ENCODE measurements around the gene SWT1. TPM values are rescaled to one million over a fixed set of nuclear protein-coding genes. Genes with fewer than 3 reads are reported as not detected.

SWT1 gene
- total and polyA plus RNA-seq, 4 donors = 1.1 to 19.4 (median 3.3) TPM

DNA sequence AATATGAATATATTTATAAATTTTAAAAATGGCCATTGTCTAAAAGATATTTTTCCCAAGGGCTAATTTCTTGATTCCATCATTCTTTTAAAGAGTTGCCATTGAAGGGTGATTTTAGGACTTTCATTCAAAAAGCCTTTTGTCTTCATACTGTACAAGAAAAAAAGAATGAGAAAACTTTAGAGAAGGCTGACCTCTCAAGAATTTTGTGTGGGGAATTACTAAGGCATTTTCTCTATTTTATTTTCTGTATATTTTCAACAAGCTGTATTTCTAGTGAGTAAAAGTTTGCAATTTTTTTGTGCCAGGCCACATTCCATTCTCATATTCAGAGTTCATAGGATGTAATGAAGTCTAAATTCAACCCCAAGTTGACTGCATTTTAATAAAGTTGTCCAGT is 110.7 kb downstream of the SWT1 start:
- DNase-seq (no peak), ATAC-seq (ENCODE audit: insufficient read depth, low FRiP score) (no peak)
- Histone ChIP-seq H3K9ac (ENCODE audit: insufficient read depth in 1 of 2, low read length in 2 of 2) (no peak overlapping the region), H3K9me3 (ENCODE audit: control insufficient read depth in 4 of 4, insufficient read depth in 3 of 4, low read length in 3 of 4) (no peaks in the 10 kb centered on the region), H3K4me3 (no peak overlapping the region), H3K36me3 (ENCODE audit: control insufficient read depth in 4 of 4, insufficient read depth in 4 of 4, low read length in 4 of 4) (no peaks in the 10 kb centered on the region), H3K27me3 (ENCODE audit: control insufficient read depth in 3 of 3, insufficient read depth in 3 of 3, low read length in 2 of 3) (no peaks in the 10 kb centered on the region), H3K4me1 (ENCODE audit: control insufficient read depth in 5 of 5, insufficient read depth in 5 of 5, low read length in 5 of 5) (no peaks in the 10 kb centered on the region), H3K27ac (ENCODE audit: low read depth in 1 of 2, low read length in 1 of 2) (no peak overlapping the region)
- TF ChIP-seq CTCF (IDR thresholded peaks at IDR 0.05; ENCODE audit: control extremely low read depth, extremely low read depth) = no peak

- Histone ChIP-seq H3K9ac (ENCODE audit: insufficient read depth in 1 of 2, low read length in 2 of 2) (no peak overlapping the region), H3K27ac (ENCODE audit: low read depth in 1 of 2, low read length in 1 of 2) (no peak overlapping the region), H3K4me1 (ENCODE audit: control insufficient read depth in 5 of 5, insufficient read depth in 5 of 5, low read length in 5 of 5) (no peaks in the 10 kb centered on the region), H3K36me3 (ENCODE audit: control insufficient read depth in 4 of 4, insufficient read depth in 4 of 4, low read length in 4 of 4) (no peaks in the 10 kb centered on the region), H3K27me3 (ENCODE audit: control insufficient read depth in 3 of 3, insufficient read depth in 3 of 3, low read length in 2 of 3) (no peaks in the 10 kb centered on the region), H3K9me3 (ENCODE audit: control insufficient read depth in 4 of 4, insufficient read depth in 3 of 4, low read length in 3 of 4) (no peaks in the 10 kb centered on the region), H3K4me3 (no peak overlapping the region)
- no peak for TF ChIP-seq CTCF (IDR thresholded peaks at IDR 0.05; ENCODE audit: control extremely low read depth, extremely low read depth)
- ATAC-seq (ENCODE audit: insufficient read depth, low FRiP score) = no peak
- no peak for DNase-seq
- WGBS, 2 donors = 85 to 93% methylated on average over 2 of the region's 2 CpGs
Measured at GRCh38 chr1:185268352-185268751, 111.4 kb downstream of the SWT1 start.

DNA sequence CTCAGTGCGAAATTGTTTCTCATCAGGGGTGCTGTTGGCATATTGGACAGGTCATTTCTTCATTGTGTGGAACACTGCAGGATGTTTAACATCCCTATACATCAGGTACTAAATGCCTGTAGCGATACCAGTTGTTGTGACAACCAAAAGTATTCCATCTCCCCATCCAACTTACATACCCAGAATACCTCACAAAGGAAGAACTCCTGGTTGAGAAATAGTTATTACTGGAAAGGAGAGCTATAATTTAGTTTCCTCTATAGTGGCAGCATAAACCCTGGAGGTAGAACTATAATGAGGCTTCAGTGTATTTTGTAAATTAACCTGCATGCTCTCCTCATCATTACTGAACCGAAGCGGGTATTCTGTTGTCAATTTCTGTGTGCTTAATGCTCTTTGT is 115.0 kb downstream of the SWT1 start:
- no peaks in the 10 kb centered on the region for H3K4me1 ChIP-seq (ENCODE audit: control insufficient read depth in 5 of 5, insufficient read depth in 5 of 5, low read length in 5 of 5)
- H3K27me3 ChIP-seq (ENCODE audit: control insufficient read depth in 3 of 3, insufficient read depth in 3 of 3, low read length in 2 of 3) = no peaks in the 10 kb centered on the region
- H3K36me3 ChIP-seq (ENCODE audit: control insufficient read depth in 4 of 4, insufficient read depth in 4 of 4, low read length in 4 of 4) = no peaks in the 10 kb centered on the region
- TF ChIP-seq CTCF (IDR thresholded peaks at IDR 0.05; ENCODE audit: control extremely low read depth, extremely low read depth) = no peak
- ATAC-seq (ENCODE audit: insufficient read depth, low FRiP score) = no peak
- H3K27ac ChIP-seq (ENCODE audit: low read depth in 1 of 2, low read length in 1 of 2) = no peak overlapping the region
- H3K9ac ChIP-seq (ENCODE audit: insufficient read depth in 1 of 2, low read length in 2 of 2) = no peak overlapping the region
- H3K9me3 ChIP-seq (ENCODE audit: control insufficient read depth in 4 of 4, insufficient read depth in 3 of 4, low read length in 3 of 4) = no peaks in the 10 kb centered on the region
- WGBS, 2 donors = 85 to 93% methylated on average over 4 of the region's 4 CpGs
- DNase-seq = no peak
- H3K4me3 ChIP-seq = no peak overlapping the region

- Histone ChIP-seq H3K27me3 (ENCODE audit: control insufficient read depth in 3 of 3, insufficient read depth in 3 of 3, low read length in 2 of 3) (no peaks in the 10 kb centered on the region), H3K27ac (ENCODE audit: low read depth in 1 of 2, low read length in 1 of 2) (no peak overlapping the region), H3K4me3 (no peak overlapping the region), H3K9ac (ENCODE audit: insufficient read depth in 1 of 2, low read length in 2 of 2) (no peak overlapping the region), H3K9me3 (ENCODE audit: control insufficient read depth in 4 of 4, insufficient read depth in 3 of 4, low read length in 3 of 4) (no peaks in the 10 kb centered on the region), H3K4me1 (ENCODE audit: control insufficient read depth in 5 of 5, insufficient read depth in 5 of 5, low read length in 5 of 5) (no peaks in the 10 kb centered on the region), H3K36me3 (ENCODE audit: control insufficient read depth in 4 of 4, insufficient read depth in 4 of 4, low read length in 4 of 4) (peaks cover 0 to 4% (median 2%) of the 10 kb centered on the region in 4 donors)
- TF ChIP-seq CTCF (IDR thresholded peaks at IDR 0.05; ENCODE audit: control extremely low read depth, extremely low read depth) = no peak
- DNase-seq = no peak
- no peak for ATAC-seq (ENCODE audit: insufficient read depth, low FRiP score)
Measured at GRCh38 chr1:185279571-185279970, 122.6 kb downstream of the SWT1 start.
